Testis (tissue), 2 donors: ENCODE results near the gene GYS1.

Source experiments
- CTCF ChIP-seq, 3 experiments: fragments of 450-650 bp in 2 of 3; fragments of 200-600 bp in 1 of 3; sonication (generic) in 1 of 3; IDR thresholded peaks; one replicate each; pipeline ENCODE4 v1.5.1; 2016 to 2019; ENCODE audit warnings: antibody characterized with exemption in 3 of 3, mild to moderate bottlenecking in 2 of 3, moderate library complexity in 1 of 3
- POLR2A ChIP-seq: fragments of 450-650 bp; IDR thresholded peaks from one replicate; pipeline ENCODE4 v1.6.1; 2017; ENCODE audit warnings: antibody characterized with exemption, mild to moderate bottlenecking, moderate library complexity

GRCh38 chr19:49017666-49018351 is 24.7 kb upstream of the GYS1 start:
- peak; percentile 5 to 32 (median 8) for TF ChIP-seq CTCF (IDR thresholded peaks at IDR 0.05)
- no peak for TF ChIP-seq POLR2A
